MM.1S (cell line): ENCODE results near the gene RNF144B.

Experiments
- DNase-seq: peaks from one replicate; pipeline ENCODE4 v3.0.0-alpha.2; 2015
- H2AFZ ChIP-seq: fragments of 300-600 bp; sonication (generic); 2 replicates; pipeline ENCODE4 v1.6.0; 2016; ENCODE audit warnings: antibody characterized with exemption, low read length
- H3F3A ChIP-seq: fragments of 300-600 bp; sonication (generic); 2 replicates; pipeline ENCODE4 v1.6.1; 2016; ENCODE audit warnings: mild to moderate bottlenecking, antibody characterized with exemption, low read length, moderate library complexity, mixed read lengths; ENCODE audit not compliant: insufficient read depth
- H3K27ac ChIP-seq: fragments of 300-600 bp; sonication (generic); 2 replicates; pipeline ENCODE4 v1.5.1; 2016; ENCODE audit warnings: mild to moderate bottlenecking, low read length
- H3K27me3 ChIP-seq: fragments of 300-600 bp; sonication (generic); replicated peaks from 2 replicates; pipeline ENCODE4 v1.6.0; 2016; ENCODE audit warnings: low read length; ENCODE audit not compliant: insufficient read depth
- H3K36me3 ChIP-seq: fragments of 300-600 bp; sonication (generic); replicated peaks from 2 replicates; pipeline ENCODE4 v1.6.1; 2016; ENCODE audit warnings: mild to moderate bottlenecking, low read length, mixed read lengths; ENCODE audit not compliant: insufficient read depth
- H3K4me1 ChIP-seq: fragments of 300-600 bp; sonication (generic); 2 replicates; pipeline ENCODE4 v1.6.1; 2016; ENCODE audit warnings: low read length, mixed read lengths
- H3K4me2 ChIP-seq: fragments of 300-600 bp; sonication (generic); 2 replicates; pipeline ENCODE4 v1.6.0; 2016; ENCODE audit warnings: low read depth, low read length
- H3K4me3 ChIP-seq: fragments of 300-600 bp; sonication (generic); 2 replicates; pipeline ENCODE4 v1.5.1; 2016; ENCODE audit warnings: low read length, mixed read lengths
- H3K79me2 ChIP-seq: fragments of 300-600 bp; sonication (generic); 2 replicates; pipeline ENCODE4 v1.6.1; 2016; ENCODE audit warnings: mixed run types, low read length, mixed read lengths
- H3K9ac ChIP-seq: fragments of 300-600 bp; sonication (generic); 2 replicates; pipeline ENCODE4 v1.6.1; 2016; ENCODE audit warnings: low read length, mixed read lengths
- H3K9me2 ChIP-seq: fragments of 300-600 bp; sonication (generic); replicated peaks from 2 replicates; pipeline ENCODE4 v1.6.1; 2016; ENCODE audit warnings: mild to moderate bottlenecking, low read length, mixed read lengths; ENCODE audit not compliant: insufficient read depth
- H3K9me3 ChIP-seq: fragments of 300-600 bp; sonication (generic); replicated peaks from 2 replicates; pipeline ENCODE4 v1.6.1; 2016; ENCODE audit warnings: mild to moderate bottlenecking, low read length, mixed read lengths; ENCODE audit not compliant: insufficient read depth
- H4K20me1 ChIP-seq: fragments of 300-600 bp; sonication (generic); 2 replicates; pipeline ENCODE4 v1.6.1; 2016; ENCODE audit warnings: mild to moderate bottlenecking, low read length, moderate library complexity, mixed read lengths; ENCODE audit not compliant: insufficient read depth
- EZH2 ChIP-seq: fragments of 300-600 bp; sonication (generic); optimal IDR thresholded peaks from 2 replicates; pipeline ENCODE3; 2017; ENCODE audit warnings: low read depth, mild to moderate bottlenecking, antibody characterized with exemption, low read length, mixed read lengths
- EZH2phosphoT487 ChIP-seq: fragments of 300-600 bp; sonication (generic); IDR thresholded peaks from 2 replicates; pipeline ENCODE4 v1.6.1; 2018; ENCODE audit warnings: antibody characterized with exemption, low read length
- TF ChIP-seq, protein P1 (sequence below): fragments of 300-600 bp; sonication (generic); IDR thresholded peaks from 2 replicates; pipeline ENCODE4 v1.5.1; 2016; ENCODE audit warnings: antibody characterized with exemption, low read length, mixed read lengths

RNF144B gene

DNA sequence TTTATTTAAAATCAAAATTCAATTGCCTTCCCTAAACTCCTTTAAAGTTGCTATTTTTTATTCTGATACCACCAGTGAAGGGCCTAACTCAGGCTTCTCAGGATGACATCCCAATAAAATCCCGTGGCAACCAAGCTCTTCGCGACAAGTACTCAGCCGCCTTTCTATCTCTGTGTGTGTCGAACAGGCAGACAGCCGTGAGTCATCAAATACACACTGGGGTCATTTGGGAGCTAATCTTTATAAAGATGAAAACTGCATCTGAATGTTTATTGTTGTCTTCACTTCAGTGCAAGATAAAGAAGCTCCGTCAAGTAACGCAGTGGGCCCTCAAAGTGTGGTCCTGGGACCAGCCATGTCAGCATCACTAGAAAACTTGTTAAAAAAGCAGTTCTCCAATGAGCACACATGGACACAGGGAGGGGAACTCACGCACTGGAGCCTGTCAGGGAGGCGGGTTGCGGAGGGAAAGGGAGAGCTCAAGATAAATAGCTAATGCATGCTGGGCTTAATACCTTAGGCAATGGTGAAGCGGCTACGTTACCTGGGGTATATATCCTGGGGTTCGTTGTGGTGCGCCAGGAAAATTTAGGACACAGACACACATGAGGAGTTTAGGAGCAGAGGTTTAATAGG is 119.3 kb downstream of the RNF144B start:
- Histone ChIP-seq H3K9ac (no peak overlapping the region), H3K4me1 (no peaks in the 10 kb centered on the region), H3K36me3 (no peaks in the 10 kb centered on the region), H2AFZ (no peak overlapping the region), H3K9me3 (no peaks in the 10 kb centered on the region), H3K79me2 (no peaks in the 10 kb centered on the region), H3K27ac (no peak overlapping the region), H3F3A (no peaks in the 10 kb centered on the region), H3K4me2 (no peak overlapping the region), H3K4me3 (no peak overlapping the region), H4K20me1 (no peaks in the 10 kb centered on the region), H3K9me2 (no peaks in the 10 kb centered on the region), H3K27me3 (no peaks in the 10 kb centered on the region)
- no peak for DNase-seq
- TF ChIP-seq, protein P1, sequence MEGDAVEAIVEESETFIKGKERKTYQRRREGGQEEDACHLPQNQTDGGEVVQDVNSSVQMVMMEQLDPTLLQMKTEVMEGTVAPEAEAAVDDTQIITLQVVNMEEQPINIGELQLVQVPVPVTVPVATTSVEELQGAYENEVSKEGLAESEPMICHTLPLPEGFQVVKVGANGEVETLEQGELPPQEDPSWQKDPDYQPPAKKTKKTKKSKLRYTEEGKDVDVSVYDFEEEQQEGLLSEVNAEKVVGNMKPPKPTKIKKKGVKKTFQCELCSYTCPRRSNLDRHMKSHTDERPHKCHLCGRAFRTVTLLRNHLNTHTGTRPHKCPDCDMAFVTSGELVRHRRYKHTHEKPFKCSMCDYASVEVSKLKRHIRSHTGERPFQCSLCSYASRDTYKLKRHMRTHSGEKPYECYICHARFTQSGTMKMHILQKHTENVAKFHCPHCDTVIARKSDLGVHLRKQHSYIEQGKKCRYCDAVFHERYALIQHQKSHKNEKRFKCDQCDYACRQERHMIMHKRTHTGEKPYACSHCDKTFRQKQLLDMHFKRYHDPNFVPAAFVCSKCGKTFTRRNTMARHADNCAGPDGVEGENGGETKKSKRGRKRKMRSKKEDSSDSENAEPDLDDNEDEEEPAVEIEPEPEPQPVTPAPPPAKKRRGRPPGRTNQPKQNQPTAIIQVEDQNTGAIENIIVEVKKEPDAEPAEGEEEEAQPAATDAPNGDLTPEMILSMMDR: no peak
- TF ChIP-seq EZH2: no peak
- no peak for TF ChIP-seq EZH2phosphoT487

DNA sequence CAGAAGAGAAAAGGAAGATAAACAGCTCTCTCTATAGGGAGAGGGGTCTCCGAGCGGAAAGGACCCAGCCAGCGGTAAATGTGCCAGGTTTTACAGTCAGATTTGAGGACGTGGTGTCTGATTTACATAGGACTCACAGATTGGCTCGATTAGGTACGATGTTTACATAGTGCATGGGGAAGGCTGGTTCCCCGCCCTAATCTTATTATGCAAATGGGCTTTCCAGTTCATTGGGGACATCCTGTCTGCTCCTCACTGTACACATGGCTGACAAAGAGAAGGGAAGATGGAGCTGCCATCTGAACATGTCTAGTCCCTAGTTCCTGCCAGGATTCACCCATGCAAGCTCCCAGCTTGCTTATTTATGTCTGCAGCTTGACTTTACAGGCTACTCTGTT is 119.9 kb downstream of the RNF144B start:
- Histone ChIP-seq H3K9me3 (no peaks in the 10 kb centered on the region), H3K4me3 (no peak overlapping the region), H3F3A (no peaks in the 10 kb centered on the region), H3K9ac (no peak overlapping the region), H3K9me2 (no peaks in the 10 kb centered on the region), H4K20me1 (no peaks in the 10 kb centered on the region), H3K4me2 (no peak overlapping the region), H3K79me2 (no peaks in the 10 kb centered on the region), H3K27me3 (no peaks in the 10 kb centered on the region), H3K4me1 (no peaks in the 10 kb centered on the region), H2AFZ (no peak overlapping the region), H3K36me3 (no peaks in the 10 kb centered on the region), H3K27ac (no peak overlapping the region)
- TF ChIP-seq, protein P1: no peak
- TF ChIP-seq EZH2 (no peak), EZH2phosphoT487 (no peak)
- DNase-seq: no peak

DNA sequence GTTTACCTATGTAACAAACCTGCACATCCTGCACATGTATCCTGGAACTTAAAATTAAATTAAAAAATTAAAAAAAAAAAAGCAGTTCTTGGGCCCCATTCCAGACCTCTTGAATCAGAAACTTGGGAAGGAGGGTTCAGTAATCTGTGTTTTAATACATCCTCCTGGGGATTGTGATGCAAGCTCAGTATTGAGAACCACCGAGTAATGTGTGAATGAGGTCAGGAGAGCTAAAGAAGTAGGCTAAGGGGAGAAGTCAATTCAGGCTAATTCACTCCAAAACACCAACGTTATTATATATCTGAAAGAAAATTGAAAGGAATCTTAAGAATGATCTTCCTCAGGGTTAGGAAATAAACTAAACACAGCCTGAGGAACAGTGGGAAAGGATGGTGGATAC is 120.4 kb downstream of the RNF144B start:
- H3K27me3 ChIP-seq: no peaks in the 10 kb centered on the region
- no peaks in the 10 kb centered on the region for H3F3A ChIP-seq
- H3K4me2 ChIP-seq: no peak overlapping the region
- H3K9me3 ChIP-seq: no peaks in the 10 kb centered on the region
- DNase-seq: no peak
- no peaks in the 10 kb centered on the region for H3K4me1 ChIP-seq
- H3K27ac ChIP-seq: no peak overlapping the region
- no peak overlapping the region for H3K9ac ChIP-seq
- no peak overlapping the region for H3K4me3 ChIP-seq
- no peaks in the 10 kb centered on the region for H3K79me2 ChIP-seq
- no peaks in the 10 kb centered on the region for H4K20me1 ChIP-seq
- TF ChIP-seq, protein P1: no peak
- TF ChIP-seq EZH2phosphoT487 (no peak), EZH2 (no peak)
- H2AFZ ChIP-seq: no peak overlapping the region
- H3K36me3 ChIP-seq: no peaks in the 10 kb centered on the region
- no peaks in the 10 kb centered on the region for H3K9me2 ChIP-seq
